Suppressor macrophage treated with lipopolysaccharide for 1 hour (primary cell): ENCODE results near the gene FHOD3.
"Not testable (repeated sequence)": the region's sequence is repeated elsewhere in the genome, so short reads cannot be mapped to it uniquely, and the experiment has no call there.

Experiments used
- DNase-seq, 3 donors: peaks; one replicate each; pipeline ENCODE4 v3.0.0-alpha.2; 2020 to 2022

The FHOD3 gene

DNA sequence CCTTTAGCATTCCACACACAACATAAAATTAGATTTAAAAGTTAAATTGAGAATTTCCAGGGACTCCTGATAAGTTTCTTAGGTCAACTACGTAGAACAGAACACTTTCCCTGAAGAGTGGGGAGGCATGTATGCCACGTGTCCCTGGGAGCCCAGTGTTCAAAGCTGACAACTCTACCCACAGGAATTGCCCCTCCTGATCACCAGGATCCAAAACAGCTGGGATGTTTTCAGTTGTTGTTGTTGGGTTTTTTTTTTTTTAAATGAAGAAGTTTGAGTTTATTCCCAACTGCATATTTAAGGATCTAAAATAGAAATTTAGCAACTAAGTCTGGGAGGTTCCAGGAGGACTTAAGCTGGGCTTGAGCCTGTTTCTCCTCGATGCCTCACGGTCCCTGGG is 430.8 kb downstream of the FHOD3 start:
- no peak for DNase-seq

DNA sequence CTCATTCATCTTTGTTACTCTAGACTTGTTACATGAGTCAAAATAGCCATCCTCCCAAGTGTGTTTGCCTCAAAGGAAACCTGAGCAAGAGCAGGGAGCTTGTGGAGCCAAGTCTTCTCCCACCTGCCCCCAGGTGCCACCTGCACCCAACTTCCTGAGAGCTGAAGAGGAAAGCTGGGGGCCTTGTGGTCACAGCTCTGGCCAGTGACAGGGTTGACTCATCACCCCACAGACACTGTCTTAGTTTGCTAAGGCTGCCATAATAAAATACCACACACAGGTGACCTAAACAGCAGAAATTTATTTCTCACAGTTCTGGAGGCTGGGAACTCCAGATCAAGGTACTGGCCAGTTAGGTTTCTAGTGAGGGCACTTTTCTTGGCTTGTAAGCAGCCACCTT is 431.7 kb downstream of the FHOD3 start:
- no peak for DNase-seq

- DNase-seq: no peak
These were observed 434.8 kb downstream of the FHOD3 start for GRCh38 chr18:36732264-36732663.

DNA sequence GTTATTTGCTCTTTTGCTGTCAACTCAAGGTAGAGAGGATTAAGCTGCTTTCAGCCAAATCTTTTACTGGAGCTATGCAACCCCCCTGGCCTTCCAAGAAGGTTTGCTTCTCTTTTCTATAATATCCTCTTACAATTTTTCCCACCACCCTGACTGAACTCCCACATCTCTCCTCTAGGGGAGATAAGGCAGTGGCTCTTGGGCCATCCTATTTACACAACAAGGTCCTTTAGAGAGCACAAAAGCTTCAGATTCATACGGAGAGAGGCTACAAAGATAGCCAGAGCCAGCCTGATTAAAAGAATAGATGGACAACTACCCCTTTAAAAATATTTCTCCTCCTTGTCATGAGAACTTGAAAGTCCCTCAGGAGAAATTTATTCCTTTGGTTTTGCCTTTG is 435.6 kb downstream of the FHOD3 start:
- DNase-seq: no peak

- no peak for DNase-seq
These were observed 437.1 kb downstream of the FHOD3 start for GRCh38 chr18:36734596-36734995.

GRCh38 chr18:36735130-36735529 is 437.6 kb downstream of the FHOD3 start:
- DNase-seq: no peak

- no peak for DNase-seq
These were observed 438.6 kb downstream of the FHOD3 start for GRCh38 chr18:36736094-36736493.

- no peak for DNase-seq
These were observed 439.8 kb downstream of the FHOD3 start for GRCh38 chr18:36737316-36737715.

- DNase-seq: no peak
These were observed 446.9 kb downstream of the FHOD3 start for GRCh38 chr18:36744261-36744876.

DNA sequence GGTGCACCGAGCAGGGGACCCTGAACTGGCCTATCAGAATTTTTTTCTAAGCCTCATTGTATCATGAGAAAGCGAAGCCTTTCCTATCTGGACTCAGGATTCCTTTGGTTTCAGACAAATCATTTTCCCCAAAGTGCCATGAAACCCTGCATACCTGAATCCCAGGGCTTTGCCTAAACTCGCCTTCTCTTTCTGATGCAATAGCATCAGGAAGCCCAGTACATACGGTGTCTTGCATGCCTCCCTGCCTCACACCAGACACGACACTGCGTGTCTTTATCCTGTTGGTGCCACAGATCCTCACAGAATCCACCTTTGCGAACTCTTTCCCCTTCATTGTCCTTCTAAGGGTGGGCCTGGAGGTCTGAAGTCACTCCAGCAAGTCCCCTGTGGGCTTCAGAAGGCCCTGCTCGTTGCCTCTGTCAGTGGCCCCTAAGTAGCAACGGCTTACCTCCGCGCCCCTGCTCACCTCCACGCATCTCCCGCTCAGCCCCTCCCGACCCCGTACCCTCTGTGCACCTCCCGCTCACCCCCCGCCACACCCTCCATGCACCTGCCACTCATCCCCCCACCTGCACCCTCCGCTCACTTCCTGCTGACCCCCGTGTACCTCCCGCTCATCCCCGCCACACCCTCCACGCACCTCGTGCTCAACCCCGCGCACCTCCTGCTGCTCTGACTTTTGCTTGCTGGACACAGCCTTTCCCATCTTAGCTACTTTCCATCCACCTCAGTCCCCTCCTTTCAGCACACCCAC is 447.9 kb downstream of the FHOD3 start:
- no peak for DNase-seq

DNA sequence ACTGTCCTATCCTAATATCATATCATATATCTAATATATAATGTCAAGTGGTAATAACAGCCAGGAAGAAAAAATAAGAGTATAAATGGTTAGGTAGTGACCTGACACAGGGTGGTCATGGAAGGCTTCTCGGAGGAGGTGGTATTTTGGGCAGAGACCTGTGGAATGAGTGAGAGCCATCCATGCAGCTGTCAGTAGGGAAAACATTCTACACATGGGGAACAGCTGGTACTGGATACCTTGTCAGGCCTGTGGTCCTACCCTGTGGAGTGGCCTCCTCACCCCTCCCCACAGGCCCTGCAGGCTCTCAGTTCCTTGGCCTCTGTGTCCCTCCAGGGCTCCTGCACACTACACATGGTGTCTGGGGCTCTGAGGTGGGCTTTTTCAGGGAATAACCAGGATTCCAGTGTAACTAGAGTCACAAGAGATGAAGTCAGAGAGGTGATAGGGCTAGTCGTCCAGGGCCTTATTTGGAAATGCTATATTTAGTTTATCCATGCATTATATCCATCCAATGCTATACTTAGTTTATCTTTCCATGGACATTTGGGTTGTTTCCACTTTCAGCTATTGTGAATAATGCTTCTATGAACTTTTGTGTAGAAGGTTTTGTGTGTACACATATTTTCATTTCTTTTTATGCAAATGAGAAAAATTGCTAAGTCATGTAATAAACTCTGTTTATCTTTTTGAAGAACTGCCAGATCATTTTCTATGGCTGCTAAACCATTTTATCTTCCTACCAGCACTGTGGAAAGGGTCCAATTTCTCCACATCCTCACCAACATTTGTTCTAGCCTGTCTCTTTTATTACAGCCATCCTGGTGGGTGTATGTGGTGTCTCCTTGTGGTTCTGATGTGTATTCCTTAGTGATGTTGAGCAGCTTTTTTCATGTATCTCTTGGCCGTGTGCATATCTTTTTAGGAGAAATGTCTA is 455.7 kb downstream of the FHOD3 start:
- no peak for DNase-seq

- DNase-seq: no peak
These were observed 458.7 kb downstream of the FHOD3 start for GRCh38 chr18:36756242-36756641.

DNA sequence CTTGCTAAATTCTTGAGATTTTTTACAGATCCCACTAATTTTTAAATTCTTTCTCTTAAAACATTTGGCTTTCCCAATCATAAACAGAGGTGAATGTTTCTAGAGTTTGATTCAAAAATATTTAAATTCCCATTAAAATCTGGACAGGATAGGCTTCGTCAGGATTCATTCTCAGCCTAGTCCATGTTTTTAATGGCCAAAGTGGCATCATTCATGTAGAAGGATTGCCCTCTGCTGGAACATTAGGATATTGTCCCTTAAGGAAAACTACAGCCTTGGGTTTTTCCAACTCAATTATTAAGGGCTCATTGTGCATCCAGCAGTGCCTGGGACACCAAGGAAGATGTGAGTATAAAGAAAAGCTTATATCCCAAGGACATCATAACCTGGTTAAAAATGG is 459.6 kb downstream of the FHOD3 start:
- DNase-seq: peak; percentile 21 to 31 (median 23)

GRCh38 chr18:36757991-36758390 is 460.5 kb downstream of the FHOD3 start:
- DNase-seq: no peak

- DNase-seq: no peak
These were observed 461.1 kb downstream of the FHOD3 start for GRCh38 chr18:36758623-36759022.

DNA sequence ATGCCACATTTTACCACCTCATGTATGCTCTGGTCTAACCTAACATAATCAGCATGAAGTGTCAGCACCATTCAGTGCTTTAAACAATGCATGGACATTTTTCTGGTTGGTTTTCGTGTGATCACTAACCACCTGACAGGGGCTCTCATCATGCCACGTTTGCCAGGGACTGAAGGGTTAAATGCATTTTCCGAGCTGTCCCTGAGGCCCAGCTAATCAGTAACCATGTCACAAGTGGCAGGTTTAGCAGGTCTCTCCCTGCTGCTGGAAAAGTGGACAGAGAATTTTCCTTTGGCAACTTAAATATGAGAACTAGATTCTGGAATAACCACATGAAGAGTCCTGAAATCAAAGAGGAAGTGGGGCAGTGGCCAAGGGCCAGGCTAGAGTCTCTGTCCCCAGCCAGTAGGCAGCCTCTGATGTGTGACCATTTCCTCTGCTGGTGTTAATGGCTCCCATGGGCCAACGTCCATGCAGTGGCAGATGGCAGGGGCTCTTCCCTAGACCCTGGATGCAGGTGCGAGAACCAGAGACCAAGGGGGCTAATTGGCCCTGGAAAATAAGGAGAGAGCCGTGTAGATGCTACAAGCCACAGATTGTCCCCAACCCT is 461.8 kb downstream of the FHOD3 start:
- DNase-seq: no peak

DNA sequence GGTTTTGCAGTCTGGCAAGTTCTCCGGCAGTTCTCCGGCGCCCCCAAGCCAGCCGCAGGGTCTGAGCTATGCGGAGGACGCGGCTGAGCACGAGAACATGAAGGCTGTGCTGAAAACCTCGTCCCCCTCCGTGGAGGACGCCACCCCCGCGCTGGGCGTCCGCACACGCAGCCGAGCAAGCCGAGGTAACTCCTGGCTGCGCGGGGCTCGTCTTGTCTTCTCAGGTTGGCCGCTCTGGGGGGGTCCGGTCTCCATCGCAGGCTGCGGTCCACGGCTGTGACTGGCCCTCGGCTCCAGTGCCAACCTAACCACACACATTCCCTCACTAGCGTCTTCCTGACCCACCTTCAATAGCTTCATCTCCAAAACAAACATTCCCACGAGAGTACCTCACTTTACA is 463.1 kb downstream of the FHOD3 start:
- DNase-seq: no peak

DNA sequence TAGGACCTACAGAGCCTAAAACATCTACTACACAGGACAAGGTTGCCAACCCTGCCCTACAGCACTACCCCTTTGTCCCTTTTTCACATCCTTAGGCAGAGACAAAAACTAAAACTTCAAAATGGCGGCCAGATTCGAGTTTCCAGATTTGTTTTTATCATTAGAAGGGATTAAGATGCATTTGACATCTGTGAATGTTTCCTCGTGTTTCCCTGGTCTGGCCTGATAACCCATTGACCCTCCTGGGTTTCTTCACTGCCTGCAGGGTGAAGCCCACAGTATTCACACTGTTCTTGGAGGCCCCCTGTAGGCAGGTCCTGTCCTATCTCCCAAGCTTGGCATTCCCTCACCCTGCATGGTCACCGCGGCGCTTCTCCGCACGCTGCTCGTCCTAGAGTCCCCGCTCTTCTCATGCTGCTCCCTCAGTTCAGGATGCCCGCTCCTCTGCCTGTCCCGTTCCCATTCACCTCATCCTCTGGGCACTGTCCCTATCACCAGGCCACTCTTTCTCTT is 463.7 kb downstream of the FHOD3 start:
- DNase-seq: no peak

DNA sequence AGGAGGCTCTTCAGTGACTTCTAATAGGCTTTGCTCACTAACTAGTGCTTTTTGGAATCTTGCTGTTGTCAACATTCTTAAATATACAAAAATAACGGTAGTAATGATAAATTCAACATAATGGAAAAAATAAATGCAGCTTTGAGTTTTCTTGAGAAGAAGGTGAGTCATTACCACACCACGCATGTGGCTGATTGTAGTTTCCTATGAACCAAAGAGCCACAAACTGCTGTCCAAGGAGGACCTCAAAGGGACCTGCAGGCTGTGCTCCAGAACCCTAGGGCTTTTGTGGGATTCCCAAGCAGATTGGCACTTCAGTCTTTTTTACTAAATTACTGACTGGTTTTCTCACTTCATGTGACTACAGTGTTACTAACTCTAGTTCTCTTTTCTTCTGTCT is 464.6 kb downstream of the FHOD3 start:
- no peak for DNase-seq

DNA sequence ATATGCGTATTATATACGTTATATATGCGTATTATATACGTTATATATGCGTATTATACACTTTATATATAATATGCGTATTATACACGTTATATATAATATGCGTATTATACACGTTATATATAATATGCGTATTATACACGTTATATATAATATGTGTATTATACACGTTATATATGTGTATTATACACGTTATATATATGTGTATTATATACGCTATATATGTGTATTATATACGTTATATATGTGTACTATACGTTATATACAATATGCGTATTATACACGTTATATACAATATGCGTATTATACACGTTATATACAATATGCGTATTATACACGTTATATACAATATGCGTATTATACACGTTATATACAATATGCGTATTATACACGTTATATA is 465.5 kb downstream of the FHOD3 start:
- not testable (repeated sequence) for DNase-seq

DNA sequence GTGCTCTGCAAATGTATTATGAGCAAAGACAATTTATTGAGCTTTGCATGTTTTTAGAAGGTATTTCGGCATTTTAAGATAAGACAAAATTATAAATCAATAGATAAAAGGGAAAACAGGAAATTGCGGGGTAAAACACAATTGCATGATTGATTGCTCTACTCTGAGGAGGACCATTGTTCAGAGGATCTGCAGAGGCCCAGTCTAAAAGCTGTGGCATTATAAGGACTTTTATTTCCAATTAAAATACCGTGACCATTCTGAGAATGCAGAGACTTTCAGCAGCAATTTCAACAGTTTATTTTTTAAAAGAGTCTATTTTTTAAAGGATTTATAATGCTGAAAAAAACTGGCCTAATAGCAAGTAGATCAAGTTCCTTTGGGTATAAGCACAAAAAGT is 469.3 kb downstream of the FHOD3 start:
- no peak for DNase-seq

DNA sequence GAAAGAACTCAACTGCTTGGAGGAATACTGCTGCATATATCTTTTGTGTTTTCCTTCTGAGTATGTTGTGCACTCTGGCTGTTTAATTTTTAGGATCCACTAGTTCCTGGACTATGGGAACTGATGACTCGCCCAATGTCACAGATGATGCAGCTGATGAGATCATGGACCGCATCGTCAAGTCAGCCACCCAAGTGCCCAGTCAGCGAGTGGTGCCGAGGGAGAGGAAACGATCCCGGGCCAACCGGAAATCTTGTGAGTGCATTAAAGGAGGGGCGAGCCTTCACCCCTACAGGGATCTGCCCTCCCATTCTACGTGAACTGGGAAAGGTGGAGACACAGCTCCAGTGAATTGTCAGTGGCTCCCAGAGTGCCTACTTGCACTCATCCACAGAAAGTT is 471.7 kb downstream of the FHOD3 start:
- DNase-seq: no peak
